IMR-90 (cell line): Measurements from ENCODE around the gene GRIN1.

Source experiments
- BHLHE40 ChIP-seq: fragments of 150-350 bp; IDR thresholded peaks from 2 replicates; pipeline ENCODE4 v1.6.1; 2016; ENCODE audit warnings: mild to moderate bottlenecking, low read depth, low read length
- MAFK ChIP-seq: IDR thresholded peaks from 2 replicates; pipeline ENCODE4 v1.6.1; 2012; ENCODE audit warnings: low read depth, low read length, improper control_type of control experiment
- POLR2A ChIP-seq: IDR thresholded peaks from 2 replicates; pipeline ENCODE4 v1.6.1; 2012; ENCODE audit warnings: mild to moderate bottlenecking, low read depth, low read length
- RAD21 ChIP-seq: IDR thresholded peaks from 2 replicates; pipeline ENCODE4 v1.6.1; 2012; ENCODE audit warnings: low read length, improper control_type of control experiment

DNA sequence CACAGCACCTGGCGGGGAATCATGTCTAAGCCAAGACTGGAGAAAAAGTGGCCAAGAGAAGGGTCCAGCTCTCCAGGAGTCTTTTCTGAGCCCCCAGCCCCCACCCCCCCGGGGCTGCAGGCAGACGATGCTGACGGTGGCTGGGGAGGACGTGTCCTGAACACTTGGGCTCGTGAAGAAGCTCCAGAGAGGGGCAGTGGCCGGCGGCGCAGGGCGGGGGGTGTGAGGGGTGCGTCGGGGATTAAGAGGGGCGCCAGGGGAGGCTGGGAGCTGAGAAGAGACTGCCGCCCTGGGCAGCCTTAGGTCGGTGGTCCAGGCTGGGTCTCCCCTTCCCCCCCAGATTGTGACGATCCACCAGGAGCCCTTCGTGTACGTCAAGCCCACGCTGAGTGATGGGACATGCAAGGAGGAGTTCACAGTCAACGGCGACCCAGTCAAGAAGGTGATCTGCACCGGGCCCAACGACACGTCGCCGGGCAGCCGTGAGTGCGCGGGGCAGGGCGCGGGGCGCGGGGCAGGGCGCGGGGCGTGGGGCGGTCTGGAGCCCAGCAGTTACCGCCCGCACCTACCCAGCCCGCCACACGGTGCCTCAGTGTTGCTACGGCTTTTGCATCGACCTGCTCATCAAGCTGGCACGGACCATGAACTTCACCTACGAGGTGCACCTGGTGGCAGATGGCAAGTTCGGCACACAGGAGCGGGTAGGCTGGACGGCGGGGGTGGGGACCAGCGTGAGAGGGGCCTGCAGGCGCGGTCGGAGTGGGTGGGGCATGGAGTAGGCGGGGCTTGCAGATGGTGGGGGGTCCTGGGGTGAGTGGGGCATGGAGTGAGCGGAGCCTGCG, 22.0 kb downstream of the GRIN1 start:
- TF ChIP-seq RAD21 (no peak), BHLHE40 (no peak), POLR2A (no peak), MAFK (no peak)
